HG02759 (cell line): ENCODE results near the gene LMNTD2.

Experiments
- ATAC-seq: cut with Tn5 transposase; IDR thresholded peaks from one replicate; pipeline ENCODE4 v1.9.1; 2021; ENCODE audit warnings: mild to moderate bottlenecking, moderate library complexity; ENCODE audit not compliant: unreplicated experiment

LMNTD2 gene

DNA sequence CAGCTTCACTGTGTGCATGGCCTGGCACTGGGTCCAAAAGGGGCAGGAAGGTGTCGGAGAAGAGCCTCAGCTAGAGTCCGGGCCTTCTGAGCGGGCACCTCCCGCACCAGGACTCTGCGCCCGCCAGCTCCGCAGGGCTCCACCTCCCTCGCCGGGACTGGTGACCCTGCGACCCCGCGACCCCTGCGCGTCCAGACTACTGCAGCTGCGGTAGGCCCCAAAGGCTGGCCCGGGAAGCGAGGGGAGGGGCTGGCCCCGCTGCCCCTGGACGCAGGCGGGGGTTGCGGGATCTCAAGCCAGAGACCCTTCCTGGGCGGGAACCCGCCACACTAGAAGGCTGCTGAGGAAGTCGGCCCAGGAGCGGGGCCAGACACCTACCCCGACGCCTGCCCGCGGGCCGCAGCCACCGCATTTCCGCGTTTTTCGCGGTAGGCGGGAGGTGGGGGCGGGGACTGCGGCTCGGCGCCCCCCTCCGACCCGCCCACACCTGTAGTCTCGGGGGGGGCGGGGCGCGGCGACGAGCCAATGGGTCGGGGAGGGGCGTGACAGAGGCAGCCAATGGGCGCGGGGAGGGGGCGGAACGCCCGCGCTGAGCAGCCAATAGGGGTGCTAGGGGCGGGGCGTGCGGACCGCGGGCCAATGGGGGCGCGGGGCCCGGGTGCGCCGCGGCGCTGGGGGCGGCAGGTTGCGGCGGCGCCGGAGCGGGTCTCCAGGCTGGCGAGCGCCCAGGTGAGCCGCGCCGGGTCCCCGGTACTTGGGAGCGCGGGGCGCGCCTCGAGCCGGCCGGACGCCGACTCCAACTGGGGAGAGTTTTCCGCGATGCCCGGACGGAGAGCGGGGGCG lies at the start of gene LMNTD2, which contains the start of gene RASSF7:
Gene LMNTD2, minus strand, starts transcription at position 434 of the 843 bp plus-strand sequence. Its CDS starts 22 bp downstream, at position 412.
Gene RASSF7, plus strand, starts transcription at position 666 of the 843 bp plus-strand sequence. CDS start 799 bp downstream, outside the sequence.
- peak; percentile 81 for ATAC-seq

DNA sequence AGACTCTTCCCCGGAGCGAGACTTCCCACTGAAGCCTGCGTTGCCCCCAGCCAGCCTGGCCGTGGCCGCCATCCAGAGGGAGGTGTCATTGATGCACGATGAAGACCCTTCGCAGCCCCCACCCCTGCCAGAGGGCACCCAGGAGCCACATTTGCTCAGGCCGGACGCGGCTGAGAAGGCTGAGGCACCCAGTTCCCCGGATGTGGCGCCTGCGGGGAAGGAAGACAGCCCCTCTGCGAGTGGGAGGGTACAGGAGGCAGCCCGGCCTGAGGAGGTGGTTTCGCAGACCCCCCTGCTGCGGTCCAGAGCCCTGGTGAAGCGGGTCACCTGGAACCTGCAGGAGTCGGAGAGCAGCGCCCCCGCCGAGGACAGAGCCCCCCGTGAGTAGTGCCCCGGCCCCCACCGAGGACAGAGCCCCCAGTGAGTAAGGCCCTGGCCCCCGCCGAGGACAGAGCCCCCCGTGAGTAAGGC lies 48.8 kb upstream of the LMNTD2 start:
- no peak for ATAC-seq

DNA sequence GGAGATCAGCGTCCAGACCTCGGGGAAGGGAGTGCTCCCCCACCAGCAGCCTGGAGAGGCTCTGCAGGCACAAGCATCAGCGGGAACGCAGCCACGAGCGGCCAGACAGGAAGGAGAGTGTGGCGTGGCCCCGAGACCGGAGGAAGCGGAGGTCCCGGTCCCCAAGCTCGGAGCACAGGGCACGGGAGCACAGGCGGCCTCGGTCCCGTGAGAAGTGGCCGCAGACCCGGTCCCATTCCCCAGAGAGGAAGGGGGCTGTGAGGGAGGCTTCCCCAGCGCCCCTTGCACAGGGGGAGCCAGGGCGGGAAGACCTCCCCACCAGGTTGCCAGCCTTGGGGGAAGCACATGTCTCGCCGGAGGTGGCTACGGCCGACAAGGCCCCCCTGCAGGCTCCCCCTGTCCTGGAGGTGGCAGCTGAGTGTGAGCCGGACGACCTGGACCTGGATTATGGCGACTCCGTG lies 48.3 kb upstream of the LMNTD2 start:
- no peak for ATAC-seq

- no peak for ATAC-seq
Observed at GRCh38 chr11:607971-608659, 47.6 kb upstream of the LMNTD2 start.

DNA sequence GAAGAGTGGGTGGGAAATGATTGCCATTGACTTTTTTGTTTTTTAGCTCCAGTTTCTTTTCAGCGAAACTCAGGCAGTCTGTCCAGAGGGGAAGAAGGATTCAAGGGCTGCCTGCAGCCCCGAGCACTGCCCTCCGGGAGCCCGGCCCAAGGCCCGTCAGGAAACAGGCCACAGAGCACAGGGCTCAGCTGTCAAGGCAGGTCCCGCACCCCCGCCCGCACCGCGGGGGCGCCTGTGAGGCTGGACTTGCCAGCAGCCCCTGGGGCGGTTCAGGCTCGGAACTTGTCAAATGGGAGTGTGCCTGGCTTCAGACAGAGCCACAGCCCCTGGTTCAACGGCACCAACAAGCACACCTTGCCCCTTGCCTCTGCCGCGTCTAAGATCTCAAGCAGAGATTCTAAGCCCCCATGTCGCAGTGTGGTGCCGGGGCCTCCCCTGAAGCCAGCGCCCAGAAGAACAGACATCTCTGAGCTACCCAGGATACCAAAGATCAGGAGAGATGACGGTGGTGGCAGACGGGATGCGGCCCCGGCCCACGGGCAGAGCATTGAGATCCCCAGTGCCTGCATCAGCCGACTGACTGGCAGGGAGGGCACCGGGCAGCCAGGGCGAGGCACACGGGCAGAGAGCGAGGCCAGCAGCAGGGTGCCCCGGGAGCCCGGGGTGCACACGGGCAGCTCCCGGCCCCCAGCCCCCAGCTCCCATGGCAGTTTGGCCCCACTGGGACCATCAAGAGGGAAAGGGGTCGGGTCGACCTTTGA lies 46.7 kb upstream of the LMNTD2 start:
- ATAC-seq, result no peak

DNA sequence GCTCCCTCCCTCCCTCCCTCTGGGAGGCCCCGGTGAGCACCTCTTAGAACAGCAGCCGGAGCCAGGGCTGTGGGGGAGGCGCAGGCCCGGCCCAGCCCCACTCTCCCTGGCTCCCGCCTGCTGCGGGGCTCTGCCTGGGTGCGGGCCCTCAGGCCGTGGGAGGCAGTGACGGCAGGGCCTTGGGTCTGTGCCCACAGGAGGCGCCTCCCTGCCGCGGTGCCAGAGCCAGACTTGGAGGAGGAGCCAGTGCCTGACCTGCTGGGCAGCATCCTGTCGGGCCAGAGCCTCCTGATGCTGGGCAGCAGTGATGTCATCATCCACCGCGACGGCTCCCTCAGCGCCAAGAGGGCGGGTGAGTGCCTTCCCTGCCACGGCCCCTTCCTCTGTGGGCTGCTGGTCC lies 45.7 kb upstream of the LMNTD2 start:
- ATAC-seq, result no peak

DNA sequence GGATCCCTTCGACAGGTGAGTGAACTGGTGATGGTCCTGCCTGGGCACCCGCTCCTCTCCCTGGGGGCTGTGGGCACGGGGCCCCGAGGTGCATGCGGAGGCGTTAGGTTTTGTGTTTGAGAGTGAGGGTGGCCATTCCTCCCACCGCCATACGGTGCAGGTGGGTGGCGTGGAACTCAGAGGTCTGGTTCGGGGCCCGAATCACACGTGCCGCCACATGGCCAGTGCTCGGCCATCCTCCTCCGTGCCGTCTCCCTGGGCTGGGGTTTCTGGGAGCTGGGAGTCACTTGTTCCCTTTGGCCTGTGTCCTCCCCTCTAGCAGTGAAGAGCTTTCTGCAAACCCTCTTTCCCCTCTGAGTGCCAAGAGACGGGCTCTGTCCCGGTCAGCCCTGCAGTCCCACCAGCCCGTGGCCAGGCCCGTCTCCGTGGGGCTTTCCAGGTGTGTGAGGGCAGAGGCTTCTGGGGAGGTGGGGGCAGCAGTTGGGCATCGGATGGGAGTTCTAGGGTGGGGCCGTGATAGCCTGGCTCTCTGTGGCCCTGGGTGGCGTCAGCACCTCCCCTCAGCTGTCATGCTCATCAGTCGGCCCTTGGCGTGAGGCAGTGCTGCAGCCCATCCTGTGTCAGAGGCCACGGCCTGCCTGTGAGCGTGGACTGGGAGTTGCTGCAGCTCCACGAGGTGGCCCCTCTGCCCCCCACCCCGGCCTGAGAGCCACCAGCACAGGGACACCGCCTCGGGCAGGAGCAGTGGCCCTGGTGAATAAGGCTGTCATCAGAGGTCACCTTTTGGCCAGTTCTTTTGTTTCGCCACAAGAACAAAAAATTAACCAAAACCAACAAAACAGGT lies 45.0 kb upstream of the LMNTD2 start:
- ATAC-seq, result no peak

DNA sequence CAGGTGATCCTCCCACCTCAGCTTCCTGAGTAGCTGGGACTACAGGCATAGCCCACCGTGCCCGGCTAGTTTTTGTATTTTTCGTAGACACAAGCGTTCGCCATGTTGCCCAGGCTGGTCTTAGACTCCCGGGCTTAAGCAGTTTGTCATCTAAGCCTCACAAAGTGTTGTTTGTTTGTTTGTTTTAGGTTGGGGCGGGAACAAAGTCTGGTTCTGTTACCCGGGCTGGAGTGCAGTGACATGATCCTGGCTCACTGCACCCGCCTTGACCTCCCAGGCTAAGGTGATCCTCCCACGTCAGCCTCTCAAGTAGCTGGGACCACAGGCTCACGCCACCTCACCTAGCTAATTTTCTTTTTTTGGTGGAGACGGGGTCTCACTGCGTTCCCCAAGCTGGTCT lies 42.6 kb upstream of the LMNTD2 start:
- no peak for ATAC-seq

DNA sequence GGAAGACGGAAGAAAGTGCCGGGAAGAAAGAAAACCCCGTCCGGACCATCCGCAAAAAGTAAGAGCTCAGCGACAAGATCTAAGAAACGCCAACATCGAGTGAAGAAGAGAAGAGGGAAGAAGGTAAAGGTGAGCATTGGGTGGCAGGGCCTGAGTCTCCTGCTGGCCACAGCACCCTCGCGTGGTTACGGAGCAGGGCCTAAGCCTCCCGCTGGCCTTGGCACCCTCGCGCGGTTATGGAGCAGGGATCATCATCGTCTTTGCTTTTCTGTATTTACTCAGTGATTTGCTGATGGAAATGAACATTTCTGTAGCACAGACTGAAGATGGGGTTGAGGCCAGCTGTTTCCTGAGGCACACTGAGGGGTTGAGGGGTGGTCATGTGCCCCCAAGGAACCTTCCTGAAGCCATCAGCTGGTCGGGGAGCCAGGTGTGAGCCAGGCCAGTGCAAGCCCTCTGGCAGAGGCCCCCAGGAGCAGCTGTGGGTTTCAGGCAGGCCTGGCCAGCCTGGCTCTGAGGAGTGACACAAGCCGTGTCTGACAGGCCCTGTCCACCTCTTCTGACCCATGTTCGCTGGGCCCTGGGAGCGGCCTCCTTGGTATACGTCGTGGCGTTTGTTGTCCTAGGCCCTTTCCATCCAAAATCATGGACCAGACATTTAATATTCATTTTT lies 41.2 kb upstream of the LMNTD2 start:
- ATAC-seq, result no peak

DNA sequence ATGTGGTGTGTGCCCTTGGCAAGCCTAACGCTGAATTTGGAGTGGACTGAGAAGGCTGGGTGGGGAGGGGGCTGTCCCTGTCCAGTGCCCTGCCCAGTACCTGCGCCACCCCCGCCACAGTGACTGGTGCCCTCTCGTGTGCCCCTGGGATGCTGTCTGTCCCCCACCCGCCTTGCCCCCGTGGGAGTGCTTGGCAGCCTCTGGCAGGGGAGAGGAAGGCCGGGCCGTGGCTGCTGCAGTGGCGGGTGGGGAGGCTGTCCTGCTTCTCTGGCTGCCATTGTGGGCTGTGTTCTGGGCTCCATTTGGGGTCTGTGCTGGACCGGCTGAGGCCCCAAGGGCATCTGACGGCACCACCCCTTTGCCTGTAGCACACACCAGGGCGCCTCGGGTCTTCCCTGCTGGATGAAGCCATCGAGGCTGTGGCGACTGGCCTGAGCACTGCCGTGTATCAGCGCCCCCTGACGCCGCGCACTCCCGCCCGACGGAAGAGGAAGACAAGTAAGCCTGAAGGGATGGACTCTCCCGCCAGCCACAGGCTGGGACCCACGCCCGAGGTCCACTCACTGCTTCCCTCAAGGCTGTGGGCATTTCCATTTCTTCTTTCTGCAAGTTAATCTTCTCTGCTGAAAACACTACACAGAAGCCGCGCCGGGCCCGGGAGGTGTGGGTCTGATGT lies 37.6 kb upstream of the LMNTD2 start:
- ATAC-seq, result no peak

DNA sequence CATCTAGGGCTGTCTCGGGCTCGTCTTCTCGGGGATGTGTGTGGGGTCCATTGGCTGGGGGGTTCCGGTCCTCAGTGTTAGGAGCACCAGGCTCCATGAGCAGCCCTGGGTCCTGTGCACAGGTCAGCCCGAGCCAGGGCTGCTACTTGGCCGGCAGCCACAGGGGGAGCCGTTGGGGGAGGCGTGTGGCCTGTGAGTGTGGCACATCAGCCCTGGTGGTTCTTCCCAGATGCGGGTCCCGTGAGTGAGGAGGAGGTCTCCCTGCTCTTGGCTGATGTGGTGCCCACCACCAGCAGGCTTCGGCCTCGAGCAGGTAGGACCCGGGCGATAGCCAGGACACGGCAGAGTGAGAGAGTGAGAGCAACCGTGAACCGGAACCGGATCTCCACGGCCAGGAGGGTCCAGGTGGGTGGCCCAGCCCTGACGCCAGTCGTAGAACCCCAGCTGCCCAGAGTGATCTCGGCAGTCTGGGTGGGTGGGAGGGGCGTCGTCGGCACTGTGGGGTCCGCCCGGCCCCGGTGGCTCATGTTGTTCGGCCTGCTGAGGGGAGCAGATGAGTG lies 36.7 kb upstream of the LMNTD2 start:
- no peak for ATAC-seq

DNA sequence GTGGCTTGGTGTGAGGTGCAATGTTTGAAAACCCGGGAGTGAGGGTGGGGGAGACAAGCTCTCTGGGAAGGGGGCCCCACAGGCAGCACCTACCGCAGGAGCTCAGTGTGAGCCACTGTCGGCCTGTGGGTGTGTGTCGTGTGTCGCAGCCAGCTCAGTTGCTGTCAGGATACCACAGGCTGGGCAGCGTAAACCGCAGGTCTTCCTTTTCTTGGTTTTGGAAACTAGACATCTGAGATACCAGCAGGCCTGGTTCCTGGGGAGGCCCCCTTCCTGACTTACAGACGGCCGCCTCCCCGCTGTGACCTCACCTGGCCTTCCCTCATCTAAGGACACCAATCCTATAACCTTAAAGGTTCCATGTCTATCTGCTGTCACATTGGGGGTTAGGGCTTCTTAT lies 35.8 kb upstream of the LMNTD2 start:
- no peak for ATAC-seq

GRCh38 chr11:595400-595799 lies 34.9 kb upstream of the LMNTD2 start:
- ATAC-seq, result no peak

- ATAC-seq, result no peak
Observed at GRCh38 chr11:593347-593746, 32.8 kb upstream of the LMNTD2 start.

DNA sequence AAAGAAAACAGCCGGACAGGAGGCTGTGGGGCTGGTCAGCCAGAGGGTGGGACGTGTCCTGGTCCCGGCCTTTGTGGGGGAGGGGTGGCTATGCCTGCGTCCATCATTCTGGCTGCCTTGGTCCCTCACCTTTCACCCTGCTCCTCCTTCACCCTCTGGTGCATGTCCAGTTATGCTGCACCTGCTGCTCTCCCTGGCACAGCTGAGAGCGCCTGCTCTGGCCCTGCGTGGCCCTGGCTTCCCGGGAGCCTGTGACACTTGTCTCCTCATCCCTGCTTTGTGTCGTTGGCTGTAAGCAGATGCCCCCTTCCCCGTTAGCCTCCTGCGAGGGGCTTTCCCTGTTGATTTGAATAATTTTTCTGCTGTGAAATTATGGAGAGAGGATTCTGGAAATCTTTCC lies 32.4 kb upstream of the LMNTD2 start:
- no peak for ATAC-seq

GRCh38 chr11:592501-592900 lies 32.0 kb upstream of the LMNTD2 start:
- ATAC-seq, result no peak

- ATAC-seq, result no peak
Observed at GRCh38 chr11:590997-591396, 30.5 kb upstream of the LMNTD2 start.

DNA sequence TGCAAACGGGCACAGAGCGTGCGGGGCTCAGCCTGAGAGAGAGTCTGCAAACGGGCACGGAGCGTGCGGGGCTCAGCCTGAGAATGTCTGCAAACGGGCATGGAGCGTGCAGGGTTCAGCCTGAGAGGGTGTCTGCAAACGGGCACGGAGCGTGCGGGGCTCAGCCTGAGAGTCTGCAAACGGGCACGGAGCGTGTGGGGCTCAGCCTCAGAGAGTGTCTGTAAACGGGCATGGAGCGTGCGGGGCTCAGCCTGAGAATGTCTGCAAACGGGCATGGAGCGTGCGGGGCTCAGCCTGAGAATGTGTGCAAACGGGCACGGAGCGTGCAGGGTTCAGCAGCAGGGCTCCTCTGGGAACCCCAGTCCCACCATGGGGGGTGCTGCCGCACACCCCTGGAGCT lies 29.3 kb upstream of the LMNTD2 start:
- ATAC-seq, result no peak

DNA sequence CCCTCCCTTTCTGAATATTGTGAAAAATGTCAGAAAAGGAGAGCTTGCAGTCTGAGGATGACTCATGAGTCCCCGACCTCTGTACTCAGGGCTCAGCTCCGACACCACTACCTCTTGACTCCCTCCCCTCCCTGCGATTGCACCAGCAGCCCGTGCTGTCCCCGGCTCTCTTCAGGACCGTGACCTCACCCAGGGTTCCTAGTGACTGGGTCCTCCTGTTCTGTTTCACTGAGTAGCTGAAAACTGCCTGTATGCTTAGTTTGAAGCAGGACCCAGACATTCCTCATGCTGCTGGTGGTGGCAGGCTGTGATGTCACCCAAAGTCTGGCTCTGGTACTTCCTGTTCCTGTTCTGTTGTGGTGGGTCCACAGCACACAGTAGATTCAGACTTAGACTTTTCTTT lies 27.4 kb upstream of the LMNTD2 start:
- no peak for ATAC-seq
